CD4-positive, alpha-beta T cell treated with Interleukin-15 for 4 hours (primary cell): ENCODE results near the gene OGFOD1.

Experiments
- DNase-seq: peaks from one replicate; pipeline ENCODE4 v3.0.0-alpha.2; 2020; ENCODE audit warnings: low spot score

Gene OGFOD1

GRCh38 chr16:56428091-56428490 is 23.3 kb upstream of the OGFOD1 start:
- DNase-seq: no peak

GRCh38 chr16:56436258-56436657 is 15.1 kb upstream of the OGFOD1 start:
- DNase-seq: no peak

GRCh38 chr16:56438038-56438437 is 13.3 kb upstream of the OGFOD1 start:
- DNase-seq: no peak

- DNase-seq: no peak
These were observed 4.1 kb upstream of the OGFOD1 start for GRCh38 chr16:56447286-56447685.

- DNase-seq: no peak
These were observed 3.3 kb upstream of the OGFOD1 start for GRCh38 chr16:56448005-56448404.

GRCh38 chr16:56450275-56450985 is 924 bp upstream of the OGFOD1 start:
- DNase-seq: no peak

- no peak for DNase-seq
These were observed 667 bp downstream of the OGFOD1 start for GRCh38 chr16:56451753-56452689.

GRCh38 chr16:56457927-56458470 is 6.6 kb downstream of the OGFOD1 start:
- DNase-seq: no peak

- no peak for DNase-seq
These were observed 8.7 kb downstream of the OGFOD1 start for GRCh38 chr16:56460101-56460500.

- DNase-seq: no peak
These were observed 10.9 kb downstream of the OGFOD1 start for GRCh38 chr16:56462064-56462796.

- DNase-seq: no peak
These were observed 11.8 kb downstream of the OGFOD1 start for GRCh38 chr16:56463153-56463552.

- no peak for DNase-seq
These were observed 15.0 kb downstream of the OGFOD1 start for GRCh38 chr16:56466344-56466743.

- no peak for DNase-seq
These were observed 17.4 kb downstream of the OGFOD1 start for GRCh38 chr16:56468800-56469199.

GRCh38 chr16:56469748-56470147 is 18.4 kb downstream of the OGFOD1 start:
- no peak for DNase-seq

GRCh38 chr16:56470232-56470631 is 18.9 kb downstream of the OGFOD1 start:
- no peak for DNase-seq

- DNase-seq: no peak
These were observed 19.3 kb downstream of the OGFOD1 start for GRCh38 chr16:56470666-56471065.

GRCh38 chr16:56475201-56475600 is 23.8 kb downstream of the OGFOD1 start:
- DNase-seq: no peak

- DNase-seq: no peak
These were observed 25.9 kb downstream of the OGFOD1 start for GRCh38 chr16:56477096-56477878.

- DNase-seq: no peak
These were observed 27.1 kb downstream of the OGFOD1 start for GRCh38 chr16:56478281-56479049.

GRCh38 chr16:56479469-56479868 is 28.1 kb downstream of the OGFOD1 start:
- no peak for DNase-seq
